Activated naive CD4-positive, alpha-beta T cell (primary cell): ENCODE results near the gene AKT1.
A peak's percentile ranks its signal among the peaks of the same experiment; 100 is the strongest.

Experiments
- DNase-seq, 4 experiments: peaks; one replicate each; lab custom pipeline; 2025; lab: John Stamatoyannopoulos, UW

The AKT1 gene

GRCh38 chr14:104772707-104773504 lies 22.6 kb downstream of the AKT1 start:
- no peak for DNase-seq

- DNase-seq = no peak
Observed at GRCh38 chr14:104771918-104772706, 23.4 kb downstream of the AKT1 start.

GRCh38 chr14:104771374-104771773 lies 24.2 kb downstream of the AKT1 start:
- DNase-seq = no peak

GRCh38 chr14:104770851-104771272 lies 24.7 kb downstream of the AKT1 start:
- no peak for DNase-seq

- DNase-seq = no peak
Observed at GRCh38 chr14:104770072-104770579, 25.4 kb downstream of the AKT1 start.

GRCh38 chr14:104769324-104770071 lies 26.1 kb downstream of the AKT1 start:
- DNase-seq = no peak

GRCh38 chr14:104768437-104769323 lies 26.9 kb downstream of the AKT1 start:
- DNase-seq = peak; percentile 85 to 96 (median 91)

GRCh38 chr14:104767634-104767918 lies 28.0 kb downstream of the AKT1 start:
- no peak for DNase-seq

GRCh38 chr14:104766863-104767633 lies 28.5 kb downstream of the AKT1 start:
- DNase-seq = no peak

- no peak for DNase-seq
Observed at GRCh38 chr14:104766256-104766862, 29.2 kb downstream of the AKT1 start.

- no peak for DNase-seq
Observed at GRCh38 chr14:104765517-104765916, 30.0 kb downstream of the AKT1 start.

GRCh38 chr14:104758981-104759969 lies 36.3 kb downstream of the AKT1 start:
- DNase-seq = no peak

GRCh38 chr14:104757681-104758392 lies 37.7 kb downstream of the AKT1 start:
- DNase-seq = no peak

- no peak for DNase-seq
Observed at GRCh38 chr14:104757238-104757585, 38.3 kb downstream of the AKT1 start.

- DNase-seq = no peak
Observed at GRCh38 chr14:104756477-104757237, 38.9 kb downstream of the AKT1 start.

GRCh38 chr14:104755621-104756020 lies 39.9 kb downstream of the AKT1 start:
- DNase-seq = no peak

GRCh38 chr14:104754213-104754851 lies 41.2 kb downstream of the AKT1 start:
- DNase-seq = no peak
